ACC112 (cell line): ENCODE results near the gene MXD3.

Source experiments
- H2AFZ ChIP-seq: fragments of 200-600 bp; sonication (generic); one replicate; pipeline ENCODE4 v1.6.0; 2017; ENCODE audit warnings: antibody characterized with exemption, low read length; ENCODE audit not compliant: unreplicated experiment
- H3K27ac ChIP-seq: fragments of 200-600 bp; sonication (generic); 2 replicates; pipeline ENCODE4 v1.5.1; 2014; ENCODE audit warnings: low read depth, mild to moderate bottlenecking, antibody characterized with exemption, low read length, moderate library complexity
- H3K27me3 ChIP-seq: fragments of 200-600 bp; sonication (generic); 2 replicates; pipeline ENCODE4 v1.6.1; 2014; ENCODE audit warnings: mild to moderate bottlenecking, antibody characterized with exemption, low read length, moderate library complexity, mixed read lengths; ENCODE audit not compliant: insufficient read depth
- H3K36me3 ChIP-seq: fragments of 200-600 bp; sonication (generic); 2 replicates; pipeline ENCODE4 v1.6.1; 2016; ENCODE audit warnings: mild to moderate bottlenecking, antibody characterized with exemption, low read length, moderate library complexity, mixed read lengths; ENCODE audit not compliant: insufficient read depth
- H3K4me1 ChIP-seq: fragments of 200-600 bp; sonication (generic); one replicate; pipeline ENCODE4 v1.6.1; 2016; ENCODE audit warnings: low read length, mixed read lengths; ENCODE audit not compliant: insufficient read depth, unreplicated experiment, control insufficient read depth
- H3K4me3 ChIP-seq: fragments of 200-600 bp; sonication (generic); 2 replicates; pipeline ENCODE4 v1.5.1; 2014; ENCODE audit warnings: mild to moderate bottlenecking, low read depth, low read length
- H3K79me2 ChIP-seq: fragments of 200-600 bp; sonication (generic); one replicate; pipeline ENCODE4 v1.6.0; 2016; ENCODE audit warnings: low read length; ENCODE audit not compliant: control insufficient read depth, unreplicated experiment, insufficient read depth

MXD3 gene

DNA sequence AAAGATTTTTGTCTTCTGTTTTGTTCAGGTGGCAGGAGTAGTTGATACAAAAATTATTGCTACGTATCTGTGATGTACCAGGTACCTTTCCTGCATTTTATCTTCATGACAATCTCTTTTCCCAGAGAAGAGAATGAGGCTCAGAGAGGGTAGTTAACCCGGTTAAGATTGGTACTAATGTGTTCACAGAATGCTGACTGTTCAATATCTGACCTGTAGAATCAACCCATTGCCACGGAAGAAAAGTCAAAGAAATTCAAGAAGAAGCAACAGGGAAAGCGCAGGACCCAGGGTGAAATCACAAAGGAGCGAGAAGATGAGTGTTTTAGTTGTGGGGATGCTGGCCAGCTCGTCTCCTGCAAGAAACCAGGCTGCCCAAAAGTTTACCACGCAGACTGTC is 20.0 kb downstream of the MXD3 start:
- Histone ChIP-seq H3K4me1 (no peaks in the 10 kb centered on the region), H3K27ac (no peak overlapping the region), H3K27me3 (no peaks in the 10 kb centered on the region), H3K79me2 (no peaks in the 10 kb centered on the region), H2AFZ (no peak overlapping the region), H3K36me3 (peaks cover 15% of the 10 kb centered on the region; the same call in 1 of the 2 replicates), H3K4me3 (no peak overlapping the region)

DNA sequence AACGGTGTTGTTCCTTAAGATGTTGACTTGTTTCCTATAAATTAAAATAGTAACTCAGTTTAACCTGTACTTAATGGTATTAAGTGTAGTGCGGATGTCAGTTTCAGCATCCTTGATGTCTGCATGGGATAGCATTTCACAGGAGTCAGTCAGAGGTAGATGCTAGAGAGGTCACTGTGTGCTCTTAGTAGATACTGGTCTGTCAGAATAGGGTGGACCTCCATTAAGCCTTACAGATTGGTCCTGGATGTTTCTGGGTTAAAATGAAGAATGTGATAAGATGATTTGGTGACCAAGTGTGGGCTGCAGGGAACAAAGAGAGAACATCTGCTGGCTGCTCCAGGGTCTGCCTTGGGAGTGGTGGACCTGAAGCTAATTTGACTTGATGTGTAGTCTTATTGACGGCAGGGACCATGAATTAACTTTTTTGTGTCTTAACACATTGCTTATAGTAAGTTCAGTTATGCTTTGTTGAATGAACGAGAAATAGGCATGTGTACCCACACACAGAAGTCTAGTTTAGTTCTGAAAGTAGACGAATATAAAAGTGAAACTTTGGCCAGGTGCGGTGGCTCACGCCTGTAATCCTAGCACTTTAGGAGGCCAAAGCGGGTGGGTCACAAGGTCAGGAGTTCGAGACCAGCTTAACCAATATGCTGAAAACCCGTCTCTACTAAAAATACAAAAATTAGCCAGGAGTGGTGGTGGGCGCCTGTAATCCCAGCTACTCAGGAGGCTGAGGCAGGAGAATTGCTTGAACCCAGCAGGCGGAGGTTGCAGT is 20.7 kb downstream of the MXD3 start:
- Histone ChIP-seq H3K27ac (no peak overlapping the region), H3K79me2 (no peaks in the 10 kb centered on the region), H3K4me1 (no peaks in the 10 kb centered on the region), H2AFZ (no peak overlapping the region), H3K36me3 (peaks cover 15% of the 10 kb centered on the region; the same call in 1 of the 2 replicates), H3K4me3 (no peak overlapping the region), H3K27me3 (no peaks in the 10 kb centered on the region)

DNA sequence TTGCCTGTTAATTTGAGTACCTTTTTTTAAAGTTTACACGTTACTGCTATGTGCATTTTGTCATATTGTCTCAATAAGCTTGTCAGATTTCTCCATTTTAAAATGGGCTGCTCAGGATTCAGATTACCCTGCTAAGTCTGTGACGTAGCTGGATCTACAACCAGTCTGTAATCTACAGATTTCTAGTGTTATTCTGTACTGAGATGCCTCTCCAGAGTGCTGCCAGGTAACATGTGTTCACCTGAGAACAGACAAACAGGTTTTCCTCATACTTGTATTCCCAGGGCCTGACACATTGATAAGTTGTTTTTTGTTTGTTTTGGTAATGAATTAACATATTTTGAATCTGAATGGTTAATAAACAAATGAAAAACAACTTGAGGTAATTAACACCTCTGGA is 23.5 kb downstream of the MXD3 start:
- Histone ChIP-seq H2AFZ (no peak overlapping the region), H3K79me2 (no peaks in the 10 kb centered on the region), H3K4me3 (no peak overlapping the region), H3K4me1 (no peaks in the 10 kb centered on the region), H3K27ac (no peak overlapping the region), H3K36me3 (peaks cover 11% of the 10 kb centered on the region; the same call in 1 of the 2 replicates), H3K27me3 (no peaks in the 10 kb centered on the region)

DNA sequence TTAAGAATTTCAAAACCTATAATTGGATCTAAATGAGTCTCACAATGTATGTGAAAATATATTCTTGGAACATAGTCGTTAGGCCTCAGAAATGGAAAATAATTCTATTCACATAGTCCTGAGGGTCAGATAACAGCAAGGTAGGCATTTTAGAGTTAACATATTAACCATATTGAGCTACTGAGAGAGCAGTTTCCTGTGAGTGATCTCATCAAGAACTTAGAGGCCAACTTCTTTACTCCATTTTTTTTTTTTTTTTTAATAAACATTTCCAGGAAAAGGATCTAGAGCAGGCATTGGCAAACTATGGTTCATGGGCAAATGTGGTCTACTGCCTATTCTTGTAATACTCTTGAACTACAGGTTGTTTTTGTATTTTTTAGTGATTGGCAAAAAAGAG is 34.8 kb downstream of the MXD3 start:
- no peaks in the 10 kb centered on the region for H3K27me3 ChIP-seq
- H2AFZ ChIP-seq = no peak overlapping the region
- peaks cover 29% of the 10 kb centered on the region; the same call in 1 of the 2 replicates for H3K36me3 ChIP-seq
- H3K4me1 ChIP-seq = no peaks in the 10 kb centered on the region
- H3K79me2 ChIP-seq = peaks cover 3% of the 10 kb centered on the region
- no peak overlapping the region for H3K4me3 ChIP-seq
- H3K27ac ChIP-seq = no peak overlapping the region

DNA sequence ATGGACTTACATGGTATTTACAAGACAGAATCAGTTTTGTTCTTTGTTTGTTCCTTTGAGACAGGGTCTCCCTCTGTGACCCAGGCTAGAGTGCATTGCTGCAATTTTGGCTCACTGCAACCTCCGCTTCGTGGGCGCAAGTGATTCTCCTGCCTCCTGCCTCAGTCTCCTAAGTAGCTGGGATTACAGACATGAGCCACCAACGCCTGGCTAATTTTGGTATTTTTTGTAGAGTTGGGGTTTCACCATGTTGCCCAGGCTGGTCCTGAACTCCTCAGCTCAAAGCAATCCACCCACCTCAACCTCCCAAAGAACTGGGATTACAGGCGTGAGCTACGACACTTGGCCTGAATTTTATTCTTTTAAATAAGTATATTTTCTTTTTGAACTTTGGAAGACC is 35.8 kb downstream of the MXD3 start:
- Histone ChIP-seq H3K36me3 (peaks cover 28% of the 10 kb centered on the region; the same call in 1 of the 2 replicates), H3K27ac (no peak overlapping the region), H3K79me2 (peaks cover 3% of the 10 kb centered on the region), H3K27me3 (no peaks in the 10 kb centered on the region), H3K4me3 (no peak overlapping the region), H3K4me1 (peaks cover 5% of the 10 kb centered on the region), H2AFZ (no peak overlapping the region)

DNA sequence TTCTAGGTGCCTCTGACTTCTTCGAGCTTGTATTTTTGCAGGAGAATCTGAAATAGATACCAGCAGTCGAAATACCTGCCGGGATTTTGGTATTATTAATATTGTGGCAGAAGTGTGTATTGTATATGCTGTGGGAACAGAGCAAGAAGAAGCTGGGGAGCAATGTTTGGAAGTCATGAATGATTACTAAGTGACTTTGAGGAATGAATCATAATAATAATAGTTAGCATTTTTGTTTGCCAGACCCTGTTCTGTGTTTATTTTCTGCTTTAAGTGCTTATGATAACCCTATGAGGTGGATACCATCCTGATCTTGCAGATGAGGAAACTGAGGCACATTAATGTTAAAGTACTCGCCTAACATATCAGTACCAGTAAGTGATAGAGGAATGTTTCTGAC is 40.6 kb downstream of the MXD3 start:
- Histone ChIP-seq H3K27me3 (no peaks in the 10 kb centered on the region), H3K79me2 (peaks cover 5% of the 10 kb centered on the region), H3K27ac (no peak overlapping the region; the same call in 1 of the 2 replicates), H2AFZ (no peak overlapping the region), H3K4me3 (no peak overlapping the region), H3K4me1 (peaks cover 14% of the 10 kb centered on the region), H3K36me3 (peaks cover 31% of the 10 kb centered on the region)

DNA sequence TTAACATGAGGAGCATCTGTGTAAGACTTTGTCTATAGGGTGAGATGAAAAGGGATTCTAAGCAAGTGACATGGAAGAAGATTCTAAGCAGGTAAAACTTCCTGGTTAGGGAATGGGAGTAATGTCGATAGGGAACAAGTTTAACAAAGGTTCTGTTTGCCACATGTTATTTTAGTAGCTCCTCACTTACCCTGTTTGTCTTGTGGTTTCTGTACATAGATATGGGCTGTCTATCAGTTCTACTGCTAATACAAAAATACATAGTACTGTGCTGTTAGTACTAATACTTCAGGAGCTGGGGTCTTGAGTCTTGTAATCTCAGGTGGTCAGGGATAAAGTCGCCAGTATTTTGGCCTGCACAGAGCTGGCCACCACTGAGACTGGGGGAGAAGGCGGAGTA is 41.0 kb downstream of the MXD3 start:
- H3K4me3 ChIP-seq = no peak overlapping the region
- peaks cover 31% of the 10 kb centered on the region for H3K36me3 ChIP-seq

DNA sequence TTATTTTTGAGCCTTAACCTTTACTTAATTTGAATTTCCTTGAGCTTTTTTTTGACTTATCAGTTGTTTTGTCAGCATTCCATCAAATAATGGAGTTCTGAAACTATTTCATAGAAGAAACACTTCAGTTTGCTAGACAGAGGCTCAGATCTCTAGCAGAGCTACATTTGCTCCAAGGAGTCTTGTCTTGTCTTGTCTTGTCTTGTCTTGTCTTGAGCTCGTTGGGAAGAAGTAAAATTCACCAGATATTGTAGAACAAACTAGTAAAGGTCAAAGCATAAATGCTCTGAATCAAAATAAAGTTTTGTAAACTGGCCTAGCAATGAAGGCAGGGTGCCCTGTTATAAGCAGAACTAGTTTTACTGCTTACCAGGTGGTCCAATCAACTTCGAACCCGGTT is 41.7 kb downstream of the MXD3 start:
- H3K4me3 ChIP-seq = no peak overlapping the region
- H3K4me1 ChIP-seq = peaks cover 14% of the 10 kb centered on the region
- H3K36me3 ChIP-seq = peaks cover 29% of the 10 kb centered on the region
- no peaks in the 10 kb centered on the region for H3K27me3 ChIP-seq
- H3K27ac ChIP-seq = no peak overlapping the region
- no peak overlapping the region for H2AFZ ChIP-seq
- H3K79me2 ChIP-seq = peaks cover 3% of the 10 kb centered on the region

More for the DNA sequence above, 41.0 kb downstream of the MXD3 start:
- Histone ChIP-seq H3K79me2 (peaks cover 5% of the 10 kb centered on the region), H3K4me1 (peaks cover 14% of the 10 kb centered on the region), H3K27ac (no peak overlapping the region; the same call in 1 of the 2 replicates), H3K27me3 (no peaks in the 10 kb centered on the region), H2AFZ (no peak overlapping the region)

DNA sequence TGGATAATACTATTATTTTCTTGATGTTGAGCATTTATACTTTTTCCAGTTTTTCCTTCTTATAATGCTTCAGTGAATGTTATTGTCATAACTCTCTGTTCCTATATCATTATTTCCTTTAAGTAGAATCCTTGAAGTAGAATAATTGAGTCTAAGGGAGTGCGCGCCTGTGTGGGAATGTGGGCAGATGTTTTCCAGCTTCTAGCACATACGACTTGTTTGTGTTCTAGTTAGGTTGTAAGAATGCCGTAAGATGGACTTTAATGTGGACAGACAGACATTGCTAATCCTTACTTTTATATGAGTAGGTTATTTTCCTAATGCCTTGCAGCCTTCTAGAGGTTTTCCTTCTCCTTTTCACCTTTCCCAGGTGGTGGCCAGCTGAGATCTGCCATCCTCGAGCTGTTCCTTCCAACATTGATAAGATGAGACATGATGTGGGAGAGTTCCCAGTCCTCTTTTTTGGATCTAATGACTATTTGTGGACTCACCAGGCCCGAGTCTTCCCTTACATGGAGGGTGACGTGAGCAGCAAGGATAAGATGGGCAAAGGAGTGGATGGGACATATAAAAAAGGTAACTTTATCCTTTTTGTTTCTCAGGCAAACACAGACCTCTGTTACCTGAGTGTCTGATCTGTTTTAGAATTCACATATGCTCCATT is 42.3 kb downstream of the MXD3 start:
- H3K4me1 ChIP-seq = peaks cover 14% of the 10 kb centered on the region
- H3K27me3 ChIP-seq = no peaks in the 10 kb centered on the region
- peaks cover 29% of the 10 kb centered on the region for H3K36me3 ChIP-seq

DNA sequence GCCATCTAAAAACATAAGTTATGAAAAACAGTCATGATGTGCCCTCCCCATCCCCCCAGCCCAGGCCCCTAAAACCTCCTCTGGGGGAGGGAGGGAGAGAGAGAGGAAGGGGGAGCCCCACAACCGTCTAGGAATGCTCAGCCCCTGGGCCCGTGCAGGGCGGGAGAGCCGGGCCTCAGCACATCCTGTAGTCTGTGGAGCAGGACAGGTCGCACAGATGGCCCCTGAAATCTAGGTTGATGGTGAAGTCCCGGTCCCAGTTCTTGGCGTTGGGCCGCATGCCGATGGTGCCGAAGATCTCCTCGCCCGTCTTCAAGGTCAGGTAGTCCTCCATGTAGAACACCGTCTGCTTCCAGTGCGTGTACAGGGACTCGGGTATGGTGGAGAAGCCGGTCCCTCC is 46.3 kb downstream of the MXD3 start:
- Histone ChIP-seq H3K27ac (no peak overlapping the region), H2AFZ (no peak overlapping the region), H3K79me2 (peaks cover under 1% of the 10 kb centered on the region), H3K36me3 (peaks cover 23% of the 10 kb centered on the region), H3K4me1 (peaks cover 5% of the 10 kb centered on the region), H3K27me3 (no peaks in the 10 kb centered on the region), H3K4me3 (no peak overlapping the region)

More for the DNA sequence above, 42.3 kb downstream of the MXD3 start:
- Histone ChIP-seq H3K27ac (no peak overlapping the region), H3K79me2 (peaks cover 2% of the 10 kb centered on the region), H2AFZ (no peak overlapping the region), H3K4me3 (no peak overlapping the region)

DNA sequence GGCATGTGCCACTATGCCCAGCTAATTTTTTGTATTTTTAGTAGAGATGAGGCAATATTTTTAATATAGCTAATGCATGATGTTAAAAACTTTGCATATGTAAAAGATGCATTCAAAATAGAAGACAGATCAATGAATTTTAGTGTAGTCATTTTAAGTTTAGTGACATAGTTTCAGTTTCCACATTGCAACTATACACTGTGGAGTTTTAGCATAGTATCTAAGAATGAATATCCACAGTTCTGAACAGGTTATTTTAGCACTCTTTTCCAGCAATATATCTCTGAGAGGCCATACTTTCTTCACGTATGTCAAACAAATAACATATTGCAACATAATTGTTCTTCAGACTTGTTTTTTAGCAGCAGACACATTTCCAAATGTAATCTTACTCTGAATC is 47.5 kb downstream of the MXD3 start:
- Histone ChIP-seq H3K27ac (no peak overlapping the region), H3K4me3 (no peak overlapping the region), H3K79me2 (no peaks in the 10 kb centered on the region), H2AFZ (no peak overlapping the region), H3K27me3 (no peaks in the 10 kb centered on the region), H3K4me1 (no peaks in the 10 kb centered on the region), H3K36me3 (peaks cover 23% of the 10 kb centered on the region)
